IMR-90 (cell line): ENCODE data around the gene AGBL1. TPM values are rescaled to one million over a fixed set of nuclear protein-coding genes. Genes with fewer than 3 reads are reported as not detected.

ENCODE experiments used
- ATAC-seq: fragments of 200-7000 bp; cut with Tn5 transposase; 2 replicates; pipeline ENCODE4 v1.9.1; 2020; ENCODE audit warnings: low read depth, mild to moderate bottlenecking, moderate library complexity
- BruUV-seq: library from RNA; stranded (reverse); fragments of 400-500 nt; replicated peaks from 2 replicates; lab custom pipeline; 2021; lab: Mats Ljungman, UMichigan
- CTCF ChIA-PET: fragments of 300-600 bp; formaldehyde crosslinking; extraction: SDS; loops from one replicate; lab custom pipeline; 2021; ENCODE audit warnings: antibody characterized with exemption; lab: Yijun Ruan, JAX
- POLR2A ChIA-PET: fragments of 300-600 bp; sonication (Branson Sonifier 250); formaldehyde crosslinking; loops from one replicate; lab custom pipeline; 2022; ENCODE audit warnings: antibody characterized with exemption; ENCODE audit not compliant: unreplicated experiment; lab: Charles Lee
- DNase-seq: peaks from one replicate; pipeline ENCODE4 v3.0.0; 2013
- H2AFZ ChIP-seq: replicated peaks from 2 replicates; pipeline ENCODE3; 2013; ENCODE audit warnings: low read length, mild to moderate bottlenecking; ENCODE audit not compliant: poor library complexity
- H2AK5ac ChIP-seq: 2 replicates; pipeline ENCODE4 v1.6.1; 2013; ENCODE audit warnings: low read depth, low read length, inconsistent platforms
- H2AK9ac ChIP-seq: replicated peaks from 2 replicates; pipeline ENCODE3; 2013; ENCODE audit warnings: mild to moderate bottlenecking, low read depth, low read length, moderate library complexity; ENCODE audit not compliant: poor library complexity
- H2BK120ac ChIP-seq: 2 replicates; pipeline ENCODE4 v1.6.1; 2013; ENCODE audit warnings: low read depth, low read length, inconsistent platforms
- H2BK15ac ChIP-seq: 3 replicates; pipeline ENCODE4 v1.6.1; 2013; ENCODE audit warnings: low read depth, low read length, inconsistent platforms
- H2BK20ac ChIP-seq: 2 replicates; pipeline ENCODE4 v1.6.1; 2013; ENCODE audit warnings: low read depth, mild to moderate bottlenecking, inconsistent platforms, low read length, moderate library complexity
- H2BK5ac ChIP-seq: 2 replicates; pipeline ENCODE4 v1.6.1; 2013; ENCODE audit warnings: mild to moderate bottlenecking, low read depth, low read length, inconsistent platforms; ENCODE audit not compliant: poor library complexity, severe bottlenecking
- H3K14ac ChIP-seq: replicated peaks from 2 replicates; pipeline ENCODE4 v1.6.1; 2013; ENCODE audit warnings: low read depth, low read length, inconsistent platforms
- H3K18ac ChIP-seq: 2 replicates; pipeline ENCODE4 v1.6.1; 2013; ENCODE audit warnings: low read depth, low read length, control low read depth
- H3K23ac ChIP-seq: 2 replicates; pipeline ENCODE4 v1.6.1; 2013; ENCODE audit warnings: low read depth, low read length, inconsistent platforms
- H3K27ac ChIP-seq: 2 replicates; pipeline ENCODE4 v1.5.1; 2013; ENCODE audit warnings: mild to moderate bottlenecking, control low read depth, low read length; ENCODE audit not compliant: insufficient read depth
- H3K27me3 ChIP-seq: 2 replicates; pipeline ENCODE4 v1.6.1; 2013; ENCODE audit warnings: low read length; ENCODE audit not compliant: control insufficient read depth, insufficient read depth
- H3K36me3 ChIP-seq: 2 replicates; pipeline ENCODE4 v1.6.1; 2013; ENCODE audit warnings: low read length, mixed read lengths; ENCODE audit not compliant: control insufficient read depth, insufficient read depth
- H3K4ac ChIP-seq: 2 replicates; pipeline ENCODE4 v1.6.1; 2013; ENCODE audit warnings: low read depth, low read length, inconsistent platforms
- H3K4me1 ChIP-seq: 2 replicates; pipeline ENCODE4 v1.6.1; 2013; ENCODE audit warnings: low read length, mixed read lengths; ENCODE audit not compliant: control insufficient read depth, insufficient read depth
- H3K4me2 ChIP-seq: 2 replicates; pipeline ENCODE4 v1.6.1; 2013; ENCODE audit warnings: low read depth, mild to moderate bottlenecking, control low read depth, low read length, moderate library complexity
- H3K4me3 ChIP-seq: 2 replicates; pipeline ENCODE4 v1.5.1; 2013; ENCODE audit warnings: low read depth, mild to moderate bottlenecking, control low read depth, low read length, moderate library complexity; ENCODE audit not compliant: insufficient read depth
- H3K56ac ChIP-seq: 2 replicates; pipeline ENCODE4 v1.6.1; 2013; ENCODE audit warnings: low read length, inconsistent platforms; ENCODE audit not compliant: insufficient read depth; ENCODE audit errors: extremely low read depth
- H3K79me1 ChIP-seq, 2 experiments: 2 replicates each; pipeline ENCODE4 v1.6.1; 2013; ENCODE audit warnings: low read length in 2 of 2, inconsistent platforms in 1 of 2, low read depth in 1 of 2
- H3K9ac ChIP-seq: 2 replicates; pipeline ENCODE4 v1.6.1; 2013; ENCODE audit warnings: low read depth, low read length, control low read depth
- H3K9me1 ChIP-seq: 2 replicates; pipeline ENCODE4 v1.6.1; 2013; ENCODE audit warnings: low read length, inconsistent platforms; ENCODE audit not compliant: insufficient read depth
- H3K9me3 ChIP-seq: 2 replicates; pipeline ENCODE4 v1.6.1; 2013; ENCODE audit warnings: low read length; ENCODE audit not compliant: control insufficient read depth, insufficient read depth
- H4K20me1 ChIP-seq: 2 replicates; pipeline ENCODE4 v1.6.1; 2013; ENCODE audit warnings: low read length, inconsistent platforms; ENCODE audit not compliant: insufficient read depth
- H4K5ac ChIP-seq: 2 replicates; pipeline ENCODE4 v1.6.1; 2013; ENCODE audit warnings: mild to moderate bottlenecking, low read depth, low read length, control low read depth
- H4K8ac ChIP-seq, 2 experiments: 2 replicates each; pipeline ENCODE4 v1.6.1; 2013; ENCODE audit warnings: low read depth in 2 of 2, low read length in 2 of 2, control low read depth in 1 of 2, inconsistent platforms in 1 of 2
- H4K91ac ChIP-seq: 2 replicates; pipeline ENCODE4 v1.6.1; 2013; ENCODE audit warnings: low read depth, low read length, inconsistent platforms; ENCODE audit not compliant: insufficient read depth
- CEBPB ChIP-seq: IDR thresholded peaks from 2 replicates; pipeline ENCODE4 v1.6.1; 2012; ENCODE audit warnings: low read depth, low read length, improper control_type of control experiment
- NFE2L2 ChIP-seq: fragments of 150-350 bp; IDR thresholded peaks from 2 replicates; pipeline ENCODE4 v1.6.1; 2016; ENCODE audit warnings: low read depth, mild to moderate bottlenecking, low read length
- POLR2A ChIP-seq: IDR thresholded peaks from 2 replicates; pipeline ENCODE4 v1.6.1; 2012; ENCODE audit warnings: mild to moderate bottlenecking, low read depth, low read length
- RCOR1 ChIP-seq: IDR thresholded peaks from 2 replicates; pipeline ENCODE4 v1.6.1; 2012; ENCODE audit warnings: mild to moderate bottlenecking, low read length, improper control_type of control experiment; ENCODE audit not compliant: insufficient replicate concordance
- WGBS, 2 experiments: methylation state at CpG; one replicate each; pipeline versions ENCODE4 v1.1.5 to v1.1.7; 2013; ENCODE audit warnings: missing lambda C conversion rate in 2 of 2; ENCODE audit not compliant: insufficient read length in 1 of 2; ENCODE audit errors: extremely low coverage in 2 of 2; 5-methylcytosine and 5-hydroxymethylcytosine counted together
- dilution Hi-C: fragments of 300-500 bp; cut with HindIII; formaldehyde crosslinking; loops from one replicate; pipeline ENCODE4 v1.14.3; 2018; ENCODE audit warnings: low sequenced_read_pairs; ENCODE audit not compliant: unreplicated experiment
- in situ Hi-C: fragments of 300-500 bp; cut with MboI; formaldehyde crosslinking; loops from 3 replicates; pipeline ENCODE4 v1.14.3; 2019; ENCODE audit warnings: low sequenced_read_pairs, inconsistent platforms, mixed read lengths
- intact Hi-C: fragments of 100-400 bp; cut with micrococcal nuclease; formaldehyde crosslinking; loops from 2 replicates; pipeline ENCODE4 v1.10.0; 2022
- polyA plus RNA-seq, 3 experiments: library from polyadenylated mRNA; depleted of rRNA; stranded (reverse); fragments of >200 nt; gene quantifications; 2 replicates each; pipeline ENCODE4 v1.2.3, GENCODE V29; 2012; ENCODE audit warnings: low replicate concordance in 1 of 3
- total RNA-seq: library from RNA; depleted of rRNA; stranded (reverse); fragments of >200 nt; gene quantifications from 2 replicates; pipeline ENCODE4 v1.2.3, GENCODE V29; 2012
- TF ChIP-seq, protein P1 (sequence below): conservative IDR thresholded peaks from 2 replicates; pipeline ENCODE4 v1.5.1; 2012; ENCODE audit warnings: mild to moderate bottlenecking, low read depth, low read length, improper control_type of control experiment
- TF ChIP-seq, protein P2 (sequence below): fragments of 150-350 bp; IDR thresholded peaks from 2 replicates; pipeline ENCODE4 v1.6.1; 2017; ENCODE audit warnings: mild to moderate bottlenecking, antibody characterized with exemption, low read length, low read depth

AGBL1 gene
- total and polyA plus RNA-seq, 2 of the 4 experiments (the other 2 are of a cell fraction), result not detected

DNA sequence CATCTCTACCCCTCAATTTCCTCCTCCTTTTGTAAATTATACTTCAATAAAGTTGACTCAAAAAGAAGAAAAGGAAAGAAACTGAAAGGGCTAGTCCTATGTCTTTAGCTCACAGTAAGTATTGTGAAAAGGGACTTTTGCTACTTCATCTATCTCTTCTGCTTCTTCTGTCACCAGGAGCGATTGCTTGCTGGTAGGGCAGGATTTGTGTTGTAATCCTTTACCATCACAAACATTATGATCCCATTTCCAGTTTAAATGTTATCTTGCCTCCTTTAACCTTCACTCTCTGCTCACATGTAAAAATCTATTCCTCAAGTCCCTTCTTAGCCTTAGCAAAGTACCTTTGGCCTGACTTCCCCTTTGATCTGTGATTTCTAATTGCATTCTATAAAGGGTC, 537.1 kb downstream of the AGBL1 start:
- WGBS, 2 experiments, result no CpG with 5 or more reads among the region's 1 CpG

More for the DNA sequence above, 537.1 kb downstream of the AGBL1 start:
- H3K14ac ChIP-seq, result no peak overlapping the region
- H3K9me1 ChIP-seq, result no peaks in the 10 kb centered on the region
- no peak overlapping the region for H3K18ac ChIP-seq
- no peaks in the 10 kb centered on the region for H3K36me3 ChIP-seq
- H3K4me2 ChIP-seq, result no peak overlapping the region
- H3K9ac ChIP-seq, result no peak overlapping the region
- ATAC-seq (no peak), DNase-seq (no peak)
- intact Hi-C loops (no loop called here), in situ Hi-C loops (no loop called here), dilution Hi-C loops (no loop called here)
- no peaks in the 10 kb centered on the region for H4K20me1 ChIP-seq
- H4K5ac ChIP-seq, result no peak overlapping the region
- peaks cover 7% of the 10 kb centered on the region for H3K9me3 ChIP-seq
- H3K27me3 ChIP-seq, result no peaks in the 10 kb centered on the region
- H2BK15ac ChIP-seq, result no peak overlapping the region
- H3K23ac ChIP-seq, result no peak overlapping the region
- no peak overlapping the region for H3K4me3 ChIP-seq
- CTCF ChIA-PET, result no interaction called here
- no peak overlapping the region for H3K27ac ChIP-seq
- POLR2A ChIA-PET, result no interaction called here
- no TSS peak for BruUV-seq
- H4K91ac ChIP-seq, result no peak overlapping the region
- H3K79me1 ChIP-seq, result no peaks in the 10 kb centered on the region
- H2BK120ac ChIP-seq, result no peak overlapping the region
- no peaks in the 10 kb centered on the region for H3K4me1 ChIP-seq
- H2AK5ac ChIP-seq, result no peak overlapping the region
- H4K8ac ChIP-seq, result no peak overlapping the region
- no peak overlapping the region for H2AK9ac ChIP-seq
- H2BK5ac ChIP-seq, result no peak overlapping the region
- no peak overlapping the region for H2AFZ ChIP-seq
- H3K56ac ChIP-seq, result no peak overlapping the region
- no peak for TF ChIP-seq NFE2L2
- TF ChIP-seq, protein P1, sequence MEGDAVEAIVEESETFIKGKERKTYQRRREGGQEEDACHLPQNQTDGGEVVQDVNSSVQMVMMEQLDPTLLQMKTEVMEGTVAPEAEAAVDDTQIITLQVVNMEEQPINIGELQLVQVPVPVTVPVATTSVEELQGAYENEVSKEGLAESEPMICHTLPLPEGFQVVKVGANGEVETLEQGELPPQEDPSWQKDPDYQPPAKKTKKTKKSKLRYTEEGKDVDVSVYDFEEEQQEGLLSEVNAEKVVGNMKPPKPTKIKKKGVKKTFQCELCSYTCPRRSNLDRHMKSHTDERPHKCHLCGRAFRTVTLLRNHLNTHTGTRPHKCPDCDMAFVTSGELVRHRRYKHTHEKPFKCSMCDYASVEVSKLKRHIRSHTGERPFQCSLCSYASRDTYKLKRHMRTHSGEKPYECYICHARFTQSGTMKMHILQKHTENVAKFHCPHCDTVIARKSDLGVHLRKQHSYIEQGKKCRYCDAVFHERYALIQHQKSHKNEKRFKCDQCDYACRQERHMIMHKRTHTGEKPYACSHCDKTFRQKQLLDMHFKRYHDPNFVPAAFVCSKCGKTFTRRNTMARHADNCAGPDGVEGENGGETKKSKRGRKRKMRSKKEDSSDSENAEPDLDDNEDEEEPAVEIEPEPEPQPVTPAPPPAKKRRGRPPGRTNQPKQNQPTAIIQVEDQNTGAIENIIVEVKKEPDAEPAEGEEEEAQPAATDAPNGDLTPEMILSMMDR, result no peak
- no peak for TF ChIP-seq RCOR1
- TF ChIP-seq, protein P2, sequence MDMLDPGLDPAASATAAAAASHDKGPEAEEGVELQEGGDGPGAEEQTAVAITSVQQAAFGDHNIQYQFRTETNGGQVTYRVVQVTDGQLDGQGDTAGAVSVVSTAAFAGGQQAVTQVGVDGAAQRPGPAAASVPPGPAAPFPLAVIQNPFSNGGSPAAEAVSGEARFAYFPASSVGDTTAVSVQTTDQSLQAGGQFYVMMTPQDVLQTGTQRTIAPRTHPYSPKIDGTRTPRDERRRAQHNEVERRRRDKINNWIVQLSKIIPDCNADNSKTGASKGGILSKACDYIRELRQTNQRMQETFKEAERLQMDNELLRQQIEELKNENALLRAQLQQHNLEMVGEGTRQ, result no peak
- no peak for TF ChIP-seq CEBPB
- TF ChIP-seq POLR2A, result no peak
- no peak overlapping the region for H2BK20ac ChIP-seq
- no peak overlapping the region for H3K4ac ChIP-seq
